Stromal cell of bone marrow (primary cell): ENCODE measurements around the gene ALDH7A1.

ENCODE experiments used
- DNase-seq: peaks from one replicate; pipeline ENCODE4 v3.0.0-alpha.2; 2012; ENCODE audit warnings: low read depth

The ALDH7A1 gene

DNA sequence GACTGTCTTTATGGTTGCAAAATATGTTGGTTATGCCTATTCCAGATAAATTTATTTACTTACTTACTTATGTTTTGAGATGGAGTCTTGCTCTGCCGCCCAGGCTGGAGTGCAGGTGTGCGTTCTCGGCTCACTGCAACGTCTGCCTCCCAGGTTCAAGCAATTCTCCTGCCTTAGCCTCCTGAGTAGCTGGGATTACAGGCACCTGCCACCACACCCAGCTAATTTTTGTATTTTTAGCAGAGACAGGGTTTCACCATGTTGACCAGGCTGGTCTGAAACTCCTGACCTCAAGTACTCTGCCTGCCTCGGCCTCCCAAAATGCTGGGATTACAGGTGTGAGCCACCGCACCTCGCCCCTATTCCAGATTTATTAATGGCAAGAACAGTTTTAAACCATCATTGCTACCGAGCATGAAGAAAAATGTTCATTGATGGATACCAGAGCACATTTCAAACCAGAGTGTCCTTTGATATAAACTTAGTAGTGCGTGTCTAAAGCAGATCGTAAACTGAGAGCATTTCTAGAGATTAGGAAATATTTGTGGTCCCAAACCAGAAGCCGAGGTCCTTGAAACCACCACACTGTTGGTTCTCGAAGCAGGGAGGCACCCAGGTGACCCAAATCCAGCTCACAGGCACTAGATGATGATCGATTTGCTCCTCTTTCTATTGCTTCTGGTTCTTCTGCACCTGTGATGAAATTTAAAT lies 86.6 kb downstream of the ALDH7A1 start:
- no peak for DNase-seq

DNA sequence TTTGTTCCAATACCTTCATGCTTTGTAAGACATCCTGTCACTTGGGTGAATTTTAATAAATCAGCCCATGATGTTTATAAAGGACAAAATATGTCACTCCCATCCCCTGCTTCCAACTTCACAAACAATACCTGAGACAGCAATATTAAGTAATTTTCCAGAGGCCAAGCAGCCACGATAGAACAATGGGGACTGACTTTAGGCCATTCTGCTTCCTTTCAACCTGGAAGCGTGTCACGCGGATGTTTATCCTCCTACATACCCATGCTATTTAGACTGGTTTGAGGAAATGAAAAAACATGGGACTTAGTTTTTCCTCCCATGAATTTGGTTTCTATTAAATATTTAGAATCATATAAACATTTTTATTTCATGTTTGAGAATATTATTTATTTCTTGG lies 88.9 kb downstream of the ALDH7A1 start:
- no peak for DNase-seq

DNA sequence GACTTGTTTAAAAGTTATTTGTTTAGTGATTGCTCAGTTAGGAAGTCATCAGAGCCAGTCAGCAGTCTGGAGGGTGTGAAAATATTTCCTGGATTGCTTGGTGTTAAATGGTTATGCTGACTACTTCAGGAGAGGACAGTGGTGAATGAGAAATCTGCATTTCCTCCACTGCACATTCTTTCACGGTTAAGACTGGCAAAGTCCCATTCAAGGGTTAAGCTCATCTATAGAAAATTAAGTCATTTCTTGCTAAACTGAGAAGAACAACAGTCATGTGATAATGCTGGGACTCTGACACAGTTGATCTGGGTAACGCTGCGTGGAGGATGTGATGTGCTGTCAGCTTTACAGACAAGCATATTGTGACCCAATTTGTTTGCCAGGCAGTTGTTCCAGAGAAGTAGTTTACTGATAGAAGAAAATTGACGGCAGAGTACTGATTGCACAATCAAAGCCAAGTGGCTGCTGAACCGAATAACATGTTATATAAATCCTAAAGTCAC lies 91.4 kb downstream of the ALDH7A1 start:
- DNase-seq = no peak

DNA sequence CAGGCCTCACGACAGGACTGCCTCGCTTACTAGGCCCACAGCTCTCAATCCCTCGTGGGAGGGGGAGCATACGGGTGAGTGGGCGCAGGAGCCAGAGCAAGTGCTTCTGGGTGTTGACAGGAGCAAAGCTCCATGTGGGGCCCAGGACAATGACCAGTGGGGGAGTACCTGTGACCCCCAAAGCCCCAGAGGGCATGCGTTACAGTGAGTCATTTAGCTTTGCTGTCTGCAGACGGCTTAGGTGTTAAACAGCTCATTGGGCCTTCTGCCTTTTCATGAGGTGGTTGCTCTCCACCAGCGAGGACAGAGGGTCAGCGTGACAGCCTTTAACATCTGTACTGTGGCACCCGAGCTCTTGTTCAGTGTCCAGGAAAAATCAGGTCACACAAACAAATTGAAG lies 93.6 kb downstream of the ALDH7A1 start:
- no peak for DNase-seq

DNA sequence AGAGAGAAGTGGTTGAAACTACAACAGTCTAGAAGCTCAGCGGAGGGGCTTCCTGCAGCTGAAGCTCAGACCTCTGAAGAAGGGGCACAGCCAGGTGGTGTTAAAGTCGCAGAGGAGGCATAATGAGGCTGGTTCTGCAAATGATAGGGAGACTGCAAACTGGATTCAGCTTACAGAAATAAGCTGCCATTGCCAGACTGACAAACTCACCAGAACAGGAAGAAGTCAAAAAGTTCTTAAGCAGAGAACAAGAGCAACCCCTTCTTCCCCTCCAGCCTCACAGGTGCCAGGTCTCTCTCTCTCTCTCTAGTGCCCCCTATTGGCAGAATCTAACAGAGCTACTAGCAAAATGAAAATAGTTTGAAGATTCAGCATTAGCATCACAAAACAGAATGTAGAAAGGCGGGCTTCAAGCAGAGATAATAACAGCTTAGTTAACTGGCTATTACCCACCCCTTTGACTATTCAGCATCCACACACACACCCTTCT lies 95.1 kb downstream of the ALDH7A1 start:
- no peak for DNase-seq

- DNase-seq = no peak
Observed at GRCh38 chr5:126499278-126499677, 95.7 kb downstream of the ALDH7A1 start.

- DNase-seq = no peak
Observed at GRCh38 chr5:126497506-126497905, 97.5 kb downstream of the ALDH7A1 start.

DNA sequence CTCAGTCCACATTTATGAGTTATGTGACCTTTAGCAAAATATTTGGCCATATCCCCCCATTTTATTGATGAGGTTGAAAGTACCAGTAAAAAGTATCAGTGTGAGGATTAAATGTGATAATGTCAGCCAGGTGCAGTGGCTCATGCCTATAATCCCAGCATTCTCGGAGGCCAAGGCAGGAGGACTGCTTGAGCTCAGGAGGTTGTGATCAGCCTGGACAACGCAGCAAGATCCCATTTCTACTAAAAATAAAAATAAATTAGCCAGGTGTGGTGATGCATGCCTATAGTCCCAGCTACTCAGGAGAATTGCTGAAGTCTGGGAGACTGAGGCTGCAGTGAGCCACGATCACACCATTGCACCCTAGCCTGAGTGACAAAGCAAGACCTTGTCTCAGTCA lies 100.6 kb downstream of the ALDH7A1 start:
- DNase-seq = no peak

GRCh38 chr5:126492939-126493338 lies 102.1 kb downstream of the ALDH7A1 start:
- DNase-seq = no peak

GRCh38 chr5:126490167-126490940 lies 104.7 kb downstream of the ALDH7A1 start:
- DNase-seq = no peak

- no peak for DNase-seq
Observed at GRCh38 chr5:126488443-126489065, 106.5 kb downstream of the ALDH7A1 start.

- DNase-seq = no peak
Observed at GRCh38 chr5:126487596-126487995, 107.4 kb downstream of the ALDH7A1 start.

GRCh38 chr5:126486332-126486731 lies 108.7 kb downstream of the ALDH7A1 start:
- no peak for DNase-seq

GRCh38 chr5:126484253-126484652 lies 110.8 kb downstream of the ALDH7A1 start:
- DNase-seq = no peak

DNA sequence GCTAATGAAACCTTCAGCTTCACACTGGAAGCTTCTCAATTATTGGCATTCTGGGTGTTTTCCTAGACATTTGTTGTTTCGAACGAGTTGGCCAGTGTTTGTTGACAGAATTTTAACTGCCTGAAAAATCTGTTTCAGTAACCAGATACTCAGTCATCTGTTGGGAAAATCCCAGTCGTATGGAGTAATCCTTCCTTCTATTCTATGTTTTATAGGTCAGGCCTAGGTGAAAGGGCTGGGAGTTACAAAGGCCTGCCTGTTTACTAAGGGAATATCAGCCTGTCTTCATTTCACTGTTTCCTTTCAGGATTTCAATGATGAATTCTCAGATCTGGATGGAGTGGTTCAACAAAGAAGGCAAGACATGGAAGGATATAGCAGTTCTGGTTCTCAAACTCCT lies 111.9 kb downstream of the ALDH7A1 start:
- DNase-seq = no peak

DNA sequence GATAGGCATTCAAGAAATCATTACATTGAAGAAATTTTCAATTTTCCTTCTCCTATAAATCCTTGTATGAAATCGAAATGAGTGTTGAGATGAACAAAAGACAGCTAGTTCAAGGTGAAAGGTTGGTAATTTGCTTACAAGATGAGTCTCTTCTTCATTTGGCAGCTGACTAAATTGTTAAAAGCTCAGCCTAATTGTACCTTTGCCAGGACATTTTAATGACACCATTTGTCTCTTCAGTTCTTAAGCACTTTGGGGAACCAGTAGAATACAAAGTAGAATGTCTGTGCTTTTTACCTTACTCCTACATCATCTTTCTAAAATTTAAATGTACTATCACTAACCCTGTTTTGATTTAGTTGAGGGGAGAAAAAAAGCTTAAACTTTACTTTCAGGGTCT lies 112.4 kb downstream of the ALDH7A1 start:
- DNase-seq = no peak

- DNase-seq = no peak
Observed at GRCh38 chr5:126481243-126481642, 113.8 kb downstream of the ALDH7A1 start.
